B cell (primary cell): ENCODE measurements around the gene CDC25A. TPM values are rescaled to one million over a fixed set of nuclear protein-coding genes. Genes with fewer than 3 reads are reported as not detected.
A peak's percentile ranks its signal among the peaks of the same experiment; 100 is the strongest.

ENCODE experiments used
- ATAC-seq: fragments of 200-7000 bp; cut with Tn5 transposase; one replicate; pipeline ENCODE4 v1.10.0; 2021; ENCODE audit warnings: low read depth, mild to moderate bottlenecking, moderate number of reproducible peaks, moderate library complexity
- CTCF ChIA-PET: fragments of 350-600 bp; sonication (Branson Sonifier 250); formaldehyde crosslinking; loops from one replicate; lab custom pipeline; 2021; ENCODE audit warnings: antibody characterized with exemption, inconsistent platforms; lab: Charles Lee
- POLR2A ChIA-PET: fragments of 350-600 bp; sonication (Branson Sonifier 250); formaldehyde crosslinking; loops from one replicate; lab custom pipeline; 2021; ENCODE audit warnings: antibody characterized with exemption; lab: Charles Lee
- DNase-seq: peaks from one replicate; pipeline ENCODE4 v3.0.0; 2013
- H2AFZ ChIP-seq: 2 replicates; pipeline ENCODE4 v1.6.1; 2012; ENCODE audit warnings: mild to moderate bottlenecking, low read depth, low read length; ENCODE audit not compliant: insufficient read depth, poor library complexity, severe bottlenecking
- H3K27ac ChIP-seq, 2 donors: 1 replicate in 1 of 2; 2 replicates in 1 of 2; pipeline ENCODE4 v1.5.1; 2012 to 2013; ENCODE audit warnings: low read length in 2 of 2, mild to moderate bottlenecking in 2 of 2, moderate library complexity in 1 of 2
- H3K27me3 ChIP-seq, 4 experiments: fragments of 200-600 bp in 1 of 4; sonication (generic) in 1 of 4; replicated peaks in 1 of 4; 1 replicate in 2 of 4; 2 replicates in 2 of 4; pipeline versions ENCODE4 v1.6.1 to v1.7.0; 2013 to 2016; ENCODE audit warnings: low read length in 3 of 4, mild to moderate bottlenecking in 2 of 4, mixed read lengths in 1 of 4, moderate library complexity in 1 of 4; ENCODE audit not compliant: insufficient read depth in 4 of 4, control insufficient read depth in 3 of 4; ENCODE audit errors: control extremely low read depth in 1 of 4
- H3K36me3 ChIP-seq, 2 experiments: replicated peaks in 1 of 2; 1 replicate in 1 of 2; 2 replicates in 1 of 2; pipeline versions ENCODE4 v1.6.1 to v1.7.1; 2013; ENCODE audit warnings: low read length in 1 of 2; ENCODE audit not compliant: insufficient read depth in 2 of 2, control insufficient read depth in 1 of 2; ENCODE audit errors: control extremely low read depth in 1 of 2, extremely low read depth in 1 of 2
- H3K4me1 ChIP-seq, 2 donors: fragments of 200-600 bp in 1 of 2; sonication (generic) in 1 of 2; 1 replicate in 1 of 2; 2 replicates in 1 of 2; pipeline versions ENCODE4 v1.5.1 to v1.6.1; 2013 to 2017; ENCODE audit warnings: low read length in 2 of 2; ENCODE audit not compliant: control insufficient read depth in 2 of 2, insufficient read depth in 2 of 2
- H3K4me2 ChIP-seq: replicated peaks from 2 replicates; pipeline ENCODE3; 2012; ENCODE audit warnings: mild to moderate bottlenecking, low read depth, low read length; ENCODE audit not compliant: poor library complexity, severe bottlenecking
- H3K4me3 ChIP-seq, 5 experiments: fragments of 200-600 bp in 1 of 5; sonication (generic) in 1 of 5; 1 replicate in 3 of 5; 2 replicates in 2 of 5; pipeline versions ENCODE4 v1.5.1 to v1.7.0; 2011 to 2016; ENCODE audit warnings: low read length in 4 of 5, mild to moderate bottlenecking in 4 of 5, low read depth in 2 of 5, control low read depth in 1 of 5, moderate library complexity in 1 of 5; ENCODE audit not compliant: insufficient read depth in 1 of 5; ENCODE audit errors: control extremely low read depth in 1 of 5, extremely low read depth in 1 of 5
- H3K79me2 ChIP-seq: fragments of 200-600 bp; sonication (generic); one replicate; pipeline ENCODE4 v1.6.0; 2016; ENCODE audit warnings: low read length; ENCODE audit not compliant: control insufficient read depth, insufficient read depth
- H3K9ac ChIP-seq: fragments of 200-600 bp; sonication (generic); 2 replicates; pipeline ENCODE4 v1.6.1; 2017; ENCODE audit warnings: mild to moderate bottlenecking, low read length, moderate library complexity
- H3K9me3 ChIP-seq, 3 donors: one replicate each; pipeline versions ENCODE4 v1.6.1 to v1.7.1; 2013; ENCODE audit warnings: low read length in 2 of 3; ENCODE audit not compliant: control insufficient read depth in 2 of 3, insufficient read depth in 1 of 3; ENCODE audit errors: control extremely low read depth in 1 of 3
- H4K20me1 ChIP-seq: 2 replicates; pipeline ENCODE4 v1.6.0; 2012; ENCODE audit warnings: mild to moderate bottlenecking, low read length; ENCODE audit not compliant: insufficient read depth, control insufficient read depth, poor library complexity, severe bottlenecking
- H3K27ac Mint-ChIP-seq: one replicate; pipeline ENCODE4 v1.8.0; 2021; ENCODE audit warnings: mixed read lengths
- H3K27me3 Mint-ChIP-seq: one replicate; pipeline ENCODE4 v1.8.0; 2021; ENCODE audit warnings: mixed read lengths
- H3K4me1 Mint-ChIP-seq: one replicate; pipeline ENCODE4 v1.8.0; 2021; ENCODE audit warnings: mixed read lengths
- H3K4me3 Mint-ChIP-seq: one replicate; pipeline ENCODE4 v1.8.0; 2021; ENCODE audit warnings: mixed read lengths
- H3K9me3 Mint-ChIP-seq: one replicate; pipeline ENCODE4 v1.8.0; 2022; ENCODE audit warnings: mixed read lengths; ENCODE audit not compliant: insufficient read depth
- CTCF ChIP-seq: fragments of 200-600 bp; IDR thresholded peaks from one replicate; pipeline ENCODE4 v1.8.0; 2022; ENCODE audit warnings: antibody characterized with exemption, mild to moderate bottlenecking
- EZH2 ChIP-seq: IDR thresholded peaks from 2 replicates; pipeline ENCODE4 v1.6.1; 2012; ENCODE audit warnings: borderline replicate concordance, low read depth, mild to moderate bottlenecking, moderate library complexity, low read length; ENCODE audit not compliant: insufficient read depth, poor library complexity, severe bottlenecking
- WGBS: methylation state at CpG from one replicate; pipeline ENCODE4 v1.1.5; 2013; ENCODE audit warnings: missing lambda C conversion rate; ENCODE audit not compliant: insufficient coverage; 5-methylcytosine and 5-hydroxymethylcytosine counted together
- intact Hi-C: fragments of 100-400 bp; cut with micrococcal nuclease; formaldehyde crosslinking; loops from one replicate; pipeline ENCODE4 v1.10.0; 2022
- polyA plus RNA-seq: library from polyadenylated mRNA; depleted of rRNA; stranded (reverse); fragments of >200 nt; gene quantifications from 2 replicates; pipeline ENCODE4 v1.2.3, GENCODE V29; 2012
- total RNA-seq, 2 donors: library from RNA; stranded (reverse); fragments of 120-200 nt in 1 of 2; gene quantifications; 1 replicate in 1 of 2; 2 replicates in 1 of 2; pipeline versions ENCODE4 v1.2.3 to v1.2.4, GENCODE V29; 2013 to 2022

Gene CDC25A
- total and polyA plus RNA-seq, 2 donors (not counting 1 experiment from before 2014, with no cell fraction given): 0.07 to 0.27 TPM

GRCh38 chr3:48236531-48236930 lies 48.3 kb upstream of the CDC25A start:
- POLR2A ChIA-PET: no interaction called here
- Histone ChIP-seq H3K9ac (no peak overlapping the region), H3K27ac (no peak overlapping the region), H3K4me2 (no peak overlapping the region), H3K79me2 (no peaks in the 10 kb centered on the region), H3K36me3 (no peaks in the 10 kb centered on the region), H3K4me3 (no peak overlapping the region), H2AFZ (no peak overlapping the region), H4K20me1 (no peaks in the 10 kb centered on the region), H3K9me3 (no peaks in the 10 kb centered on the region), H3K4me1 (peaks cover 17 to 24% of the 10 kb centered on the region in 2 donors), H3K27me3 (no peaks in the 10 kb centered on the region)
- DNase-seq: no peak
- TF ChIP-seq CTCF (no peak), EZH2 (no peak)
- CTCF ChIA-PET: interaction anchor here (7.7 kb wide), 1 partner anchor 200 kb away, joined by 59 read pairs; no protein-coding TSS in a partner anchor
- intact Hi-C loops: no loop called here
- ATAC-seq: no peak
- H3K27me3 Mint-ChIP-seq: no peaks in the 10 kb centered on the region
- no peaks in the 10 kb centered on the region for H3K9me3 Mint-ChIP-seq
- peaks cover 33% of the 10 kb centered on the region for H3K4me1 Mint-ChIP-seq
- no peak overlapping the region for H3K27ac Mint-ChIP-seq
- no peak overlapping the region for H3K4me3 Mint-ChIP-seq
- no CpG with 5 or more reads among the region's 1 CpG for WGBS

- CTCF ChIA-PET: interaction anchor here (1.4 to 7.7 kb wide), 2 partner anchors 167 to 203 kb away, joined by 10 to 59 read pairs; no protein-coding TSS in a partner anchor
- no peaks in the 10 kb centered on the region for H4K20me1 ChIP-seq
- no peaks in the 10 kb centered on the region for H3K9me3 Mint-ChIP-seq
- H3K27me3 ChIP-seq: no peaks in the 10 kb centered on the region
- no peak overlapping the region for H3K9ac ChIP-seq
- intact Hi-C loops: no loop called here
- no peaks in the 10 kb centered on the region for H3K27me3 Mint-ChIP-seq
- no peaks in the 10 kb centered on the region for H3K36me3 ChIP-seq
- DNase-seq (no peak), ATAC-seq (no peak)
- H3K79me2 ChIP-seq: no peaks in the 10 kb centered on the region
- no peak overlapping the region for H3K4me3 Mint-ChIP-seq
- H3K4me1 Mint-ChIP-seq: peaks cover 25% of the 10 kb centered on the region
- TF ChIP-seq CTCF (no peak), EZH2 (no peak)
- H3K27ac Mint-ChIP-seq: peak overlapping the region; percentile 17
- POLR2A ChIA-PET: interaction anchor here (0.5 kb wide), 1 partner anchor 219 kb away, joined by 7 read pairs; no protein-coding TSS in a partner anchor
- 86% methylated on average over 1 of the region's 2 CpGs for WGBS
- no peak overlapping the region for H3K27ac ChIP-seq
- peaks cover 14 to 27% of the 10 kb centered on the region in 2 donors for H3K4me1 ChIP-seq
- no peak overlapping the region for H3K4me3 ChIP-seq
- H3K9me3 ChIP-seq: no peaks in the 10 kb centered on the region
- H3K4me2 ChIP-seq: no peak overlapping the region
- peak overlapping the region; percentile 85 for H2AFZ ChIP-seq
Observed at GRCh38 chr3:48233542-48233941, 45.3 kb upstream of the CDC25A start.
